AG10803 (cell line): ENCODE measurements around the gene NSMF.

Source experiments
- DNase-seq: peaks from one replicate; pipeline ENCODE4 v3.0.0; 2010; ENCODE audit warnings: low read depth
- H3K4me3 ChIP-seq: 2 replicates; pipeline ENCODE4 v1.5.1; 2011; ENCODE audit warnings: mild to moderate bottlenecking, low read length, control low read depth
- TF ChIP-seq, protein P1 (sequence below): conservative IDR thresholded peaks from 2 replicates; pipeline ENCODE4 v1.5.1; 2011; ENCODE audit warnings: mild to moderate bottlenecking, low read length, control low read depth, inconsistent platforms

The NSMF gene

DNA sequence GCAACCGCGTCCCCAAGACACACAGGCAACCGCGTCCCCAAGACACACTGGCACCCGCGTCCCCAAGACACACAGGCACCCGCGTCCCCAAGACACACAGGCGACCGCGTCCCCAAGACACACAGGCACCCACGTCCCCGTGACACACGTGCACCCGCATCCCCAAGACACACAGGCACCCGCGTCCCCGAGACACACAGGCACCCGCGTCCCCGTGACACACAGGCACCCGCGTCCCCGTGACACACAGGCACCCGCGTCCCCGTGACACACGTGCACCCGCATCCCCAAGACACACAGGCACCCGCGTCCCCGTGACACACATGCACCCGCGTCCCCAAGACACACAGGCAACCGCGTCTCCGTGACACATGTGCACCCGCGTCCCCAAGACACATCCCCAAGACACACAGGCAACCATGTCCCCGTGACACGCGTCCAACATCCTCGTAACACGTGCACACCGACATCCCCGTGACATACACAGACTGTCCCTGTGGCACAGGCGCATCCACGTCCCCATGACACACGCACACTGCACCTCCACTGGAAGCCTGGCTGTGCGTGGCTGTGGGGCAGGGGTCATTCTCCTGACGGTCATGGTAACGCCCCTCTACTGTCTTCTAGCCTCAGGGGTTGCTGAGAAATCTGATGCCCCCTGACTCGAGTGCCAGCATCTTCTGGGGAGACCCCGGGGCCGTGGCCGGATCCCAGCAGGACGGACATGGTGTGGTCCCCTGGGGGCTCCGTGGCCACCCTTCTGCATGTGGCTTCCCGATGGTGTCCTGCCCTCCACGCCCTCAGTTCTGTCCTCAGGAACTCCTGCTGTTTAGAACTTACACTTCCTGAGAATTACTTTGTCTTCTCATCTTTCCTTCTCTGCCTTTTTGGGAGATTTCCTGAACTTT lies 60.3 kb downstream of the NSMF start:
- DNase-seq: no peak
- no peak overlapping the region for H3K4me3 ChIP-seq
- TF ChIP-seq, protein P1, sequence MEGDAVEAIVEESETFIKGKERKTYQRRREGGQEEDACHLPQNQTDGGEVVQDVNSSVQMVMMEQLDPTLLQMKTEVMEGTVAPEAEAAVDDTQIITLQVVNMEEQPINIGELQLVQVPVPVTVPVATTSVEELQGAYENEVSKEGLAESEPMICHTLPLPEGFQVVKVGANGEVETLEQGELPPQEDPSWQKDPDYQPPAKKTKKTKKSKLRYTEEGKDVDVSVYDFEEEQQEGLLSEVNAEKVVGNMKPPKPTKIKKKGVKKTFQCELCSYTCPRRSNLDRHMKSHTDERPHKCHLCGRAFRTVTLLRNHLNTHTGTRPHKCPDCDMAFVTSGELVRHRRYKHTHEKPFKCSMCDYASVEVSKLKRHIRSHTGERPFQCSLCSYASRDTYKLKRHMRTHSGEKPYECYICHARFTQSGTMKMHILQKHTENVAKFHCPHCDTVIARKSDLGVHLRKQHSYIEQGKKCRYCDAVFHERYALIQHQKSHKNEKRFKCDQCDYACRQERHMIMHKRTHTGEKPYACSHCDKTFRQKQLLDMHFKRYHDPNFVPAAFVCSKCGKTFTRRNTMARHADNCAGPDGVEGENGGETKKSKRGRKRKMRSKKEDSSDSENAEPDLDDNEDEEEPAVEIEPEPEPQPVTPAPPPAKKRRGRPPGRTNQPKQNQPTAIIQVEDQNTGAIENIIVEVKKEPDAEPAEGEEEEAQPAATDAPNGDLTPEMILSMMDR: no peak

DNA sequence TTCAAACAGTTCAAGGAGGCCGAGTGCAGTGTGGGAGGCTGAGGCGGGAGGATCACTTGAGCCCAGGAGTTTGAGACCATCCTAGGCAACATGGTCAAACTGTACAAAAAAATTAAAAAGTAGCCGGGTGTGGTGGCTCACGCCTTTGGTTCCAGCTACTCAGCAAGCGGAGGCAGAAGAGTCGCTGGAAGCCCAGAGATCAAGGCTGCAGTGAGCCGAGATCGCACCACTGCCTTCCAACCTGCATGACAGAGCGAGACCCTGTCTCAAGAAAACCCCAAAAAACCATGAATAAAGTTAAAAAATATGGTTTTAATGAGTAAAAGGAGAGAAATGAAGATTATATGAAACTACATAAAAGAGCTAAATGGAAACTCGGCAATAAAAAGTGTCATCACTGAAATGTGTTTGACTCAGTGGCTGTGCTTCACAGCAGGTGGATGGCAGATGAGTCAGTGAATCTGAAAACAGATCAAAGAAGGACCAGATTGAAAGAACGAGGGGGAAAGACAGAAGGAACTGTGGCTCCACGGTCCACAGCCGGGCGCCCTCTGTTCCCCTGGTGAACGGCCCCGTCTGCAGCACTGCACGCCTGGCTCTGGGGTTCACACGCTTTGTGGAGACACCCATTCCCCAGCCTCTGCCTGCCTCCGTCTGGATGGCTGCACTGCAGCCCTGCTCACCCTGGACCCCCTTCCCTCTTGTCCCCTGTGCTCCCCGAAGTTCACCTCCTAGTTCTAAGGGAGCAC lies 61.3 kb downstream of the NSMF start:
- TF ChIP-seq, protein P1: no peak
- no peak for DNase-seq
- no peak overlapping the region for H3K4me3 ChIP-seq
